ENCODE data around the gene FUS.

FUS gene

GRCh38 chr16:31186176-31186575 is 6.2 kb downstream of the FUS start:
- ChIA-PET CTCF (no interaction called here), POLR2A (no interaction called here)
- no peak for DNase-seq (ENCODE audit: extremely low spot score)
- TF ChIP-seq TARDBP (IDR thresholded peaks at IDR 0.05) (no peak), FOXM1 (IDR thresholded peaks at IDR 0.05; ENCODE audit: borderline replicate concordance) (no peak), ZNF384 (IDR thresholded peaks at IDR 0.05) (no peak), ARNT (IDR thresholded peaks at IDR 0.05) (no peak), HDGF (IDR thresholded peaks at IDR 0.05; ENCODE audit: borderline replicate concordance) (no peak), FOXK2 (IDR thresholded peaks at IDR 0.05) (no peak), FOXA1 (IDR thresholded peaks at IDR 0.05) (no peak), LEF1 (IDR thresholded peaks at IDR 0.05; ENCODE audit: borderline replicate concordance) (no peak), ELF4 (IDR thresholded peaks at IDR 0.05) (no peak), SUZ12 (IDR thresholded peaks at IDR 0.05) (no peak), BHLHE40 (IDR thresholded peaks at IDR 0.05; ENCODE audit: borderline replicate concordance) (no peak), CTBP1 (IDR thresholded peaks at IDR 0.05; ENCODE audit: borderline replicate concordance) (no peak), L3MBTL2 (conservative IDR thresholded peaks at IDR 0.05) (no peak), SP1 (IDR thresholded peaks at IDR 0.05) (no peak), NFRKB (IDR thresholded peaks at IDR 0.05) (no peak), PKNOX1 (IDR thresholded peaks at IDR 0.05) (no peak)

- no peak for DNase-seq (ENCODE audit: extremely low spot score)
- ChIA-PET POLR2A (no interaction called here), CTCF (interaction anchor here (0.6 kb wide), 1 partner anchor 981 kb away, joined by 7 read pairs; no protein-coding TSS in a partner anchor)
- TF ChIP-seq L3MBTL2 (conservative IDR thresholded peaks at IDR 0.05) = no peak
- no peak for TF ChIP-seq ELF4 (IDR thresholded peaks at IDR 0.05)
- no peak for TF ChIP-seq NFRKB (IDR thresholded peaks at IDR 0.05)
- no peak for TF ChIP-seq HDGF (IDR thresholded peaks at IDR 0.05; ENCODE audit: borderline replicate concordance)
- TF ChIP-seq ZNF384 (IDR thresholded peaks at IDR 0.05) = no peak
These were observed 7.2 kb downstream of the FUS start for GRCh38 chr16:31186930-31187807.

GRCh38 chr16:31187808-31188189 is 7.9 kb downstream of the FUS start:
- TF ChIP-seq BHLHE40 (IDR thresholded peaks at IDR 0.05; ENCODE audit: borderline replicate concordance) = no peak
- no peak for TF ChIP-seq ZNF384 (IDR thresholded peaks at IDR 0.05)
- no peak for TF ChIP-seq NFRKB (IDR thresholded peaks at IDR 0.05)
- no peak for TF ChIP-seq LEF1 (IDR thresholded peaks at IDR 0.05; ENCODE audit: borderline replicate concordance)
- no peak for TF ChIP-seq ARNT (IDR thresholded peaks at IDR 0.05)
- no peak for TF ChIP-seq TARDBP (IDR thresholded peaks at IDR 0.05)
- no peak for TF ChIP-seq SUZ12 (IDR thresholded peaks at IDR 0.05)
- TF ChIP-seq HDGF (IDR thresholded peaks at IDR 0.05; ENCODE audit: borderline replicate concordance) = no peak
- no peak for TF ChIP-seq FOXK2 (IDR thresholded peaks at IDR 0.05)
- TF ChIP-seq FOXM1 (IDR thresholded peaks at IDR 0.05; ENCODE audit: borderline replicate concordance) = no peak
- no peak for TF ChIP-seq L3MBTL2 (conservative IDR thresholded peaks at IDR 0.05)
- no peak for TF ChIP-seq FOXA1 (IDR thresholded peaks at IDR 0.05)
- no peak for TF ChIP-seq CTBP1 (IDR thresholded peaks at IDR 0.05; ENCODE audit: borderline replicate concordance)
- TF ChIP-seq ELF4 (IDR thresholded peaks at IDR 0.05) = no peak
- TF ChIP-seq SP1 (IDR thresholded peaks at IDR 0.05) = no peak
- DNase-seq (ENCODE audit: extremely low spot score) = no peak
- CTCF ChIA-PET = no interaction called here
- POLR2A ChIA-PET = no interaction called here

- DNase-seq (ENCODE audit: extremely low spot score) = no peak
- no peak for TF ChIP-seq FOXK2 (IDR thresholded peaks at IDR 0.05)
- TF ChIP-seq BHLHE40 (IDR thresholded peaks at IDR 0.05; ENCODE audit: borderline replicate concordance) = no peak
- no peak for TF ChIP-seq ELF4 (IDR thresholded peaks at IDR 0.05)
- TF ChIP-seq ZNF384 (IDR thresholded peaks at IDR 0.05) = no peak
- TF ChIP-seq ARNT (IDR thresholded peaks at IDR 0.05) = no peak
- CTCF ChIA-PET = no interaction called here
- POLR2A ChIA-PET = interaction anchor here (1.6 to 1.9 kb wide), 2 partner anchors 9 kb away, joined by 5 to 14 read pairs; partner anchors contain the start of gene FUS
These were observed 8.8 kb downstream of the FUS start for GRCh38 chr16:31188450-31189411.

- ChIA-PET POLR2A (interaction anchor here (1.6 to 1.9 kb wide), 2 partner anchors 9 kb away, joined by 5 to 14 read pairs; partner anchors contain the start of gene FUS), CTCF (no interaction called here)
- TF ChIP-seq FOXA1 (IDR thresholded peaks at IDR 0.05) (no peak), TARDBP (IDR thresholded peaks at IDR 0.05) (no peak), HDGF (IDR thresholded peaks at IDR 0.05; ENCODE audit: borderline replicate concordance) (no peak), ZNF384 (IDR thresholded peaks at IDR 0.05) (no peak), FOXM1 (IDR thresholded peaks at IDR 0.05; ENCODE audit: borderline replicate concordance) (no peak), ARNT (IDR thresholded peaks at IDR 0.05) (no peak), CTBP1 (IDR thresholded peaks at IDR 0.05; ENCODE audit: borderline replicate concordance) (no peak), FOXK2 (IDR thresholded peaks at IDR 0.05) (no peak), NFRKB (IDR thresholded peaks at IDR 0.05) (no peak), BHLHE40 (IDR thresholded peaks at IDR 0.05; ENCODE audit: borderline replicate concordance) (no peak), L3MBTL2 (conservative IDR thresholded peaks at IDR 0.05) (no peak)
- no peak for DNase-seq (ENCODE audit: extremely low spot score)
These were observed 9.5 kb downstream of the FUS start for GRCh38 chr16:31189412-31189778.

GRCh38 chr16:31190061-31190460 is 10.1 kb downstream of the FUS start:
- CTCF ChIA-PET = no interaction called here
- TF ChIP-seq ARNT (IDR thresholded peaks at IDR 0.05) = no peak
- no peak for TF ChIP-seq FOXA1 (IDR thresholded peaks at IDR 0.05)
- no peak for TF ChIP-seq FOXM1 (IDR thresholded peaks at IDR 0.05; ENCODE audit: borderline replicate concordance)
- no peak for TF ChIP-seq PKNOX1 (IDR thresholded peaks at IDR 0.05)
- TF ChIP-seq ELF4 (IDR thresholded peaks at IDR 0.05) = no peak
- no peak for TF ChIP-seq SP1 (IDR thresholded peaks at IDR 0.05)
- no peak for TF ChIP-seq ZNF384 (IDR thresholded peaks at IDR 0.05)
- TF ChIP-seq FOXK2 (IDR thresholded peaks at IDR 0.05) = no peak
- no peak for TF ChIP-seq TARDBP (IDR thresholded peaks at IDR 0.05)
- TF ChIP-seq L3MBTL2 (conservative IDR thresholded peaks at IDR 0.05) = no peak
- TF ChIP-seq BHLHE40 (IDR thresholded peaks at IDR 0.05; ENCODE audit: borderline replicate concordance) = no peak
- POLR2A ChIA-PET = interaction anchor here (1.6 to 1.9 kb wide), 2 partner anchors 8 to 10 kb away, joined by 5 to 14 read pairs; partner anchors contain the start of gene FUS
- no peak for DNase-seq (ENCODE audit: extremely low spot score)
